Measurements from ENCODE around the gene FXR2. TPM values are rescaled to one million over a fixed set of nuclear protein-coding genes. Genes with fewer than 3 reads are reported as not detected.

The FXR2 gene
- total RNA-seq, 1 experiment from 2014 or later, result 40.5 TPM

- H3K27ac ChIP-seq (ENCODE audit: low read length), result no peak overlapping the region
- H3K4me2 ChIP-seq (ENCODE audit: low read depth, low read length, poor library complexity, severe bottlenecking), result no peak overlapping the region
- no peak overlapping the region for H3K9ac ChIP-seq (ENCODE audit: low read length)
- no peaks in the 10 kb centered on the region for H3K9me2 ChIP-seq (replicated peaks; ENCODE audit: insufficient read depth, low read length)
- no peaks in the 10 kb centered on the region for H4K20me1 ChIP-seq (ENCODE audit: insufficient read depth, low read depth, low read length)
- peaks cover 13% of the 10 kb centered on the region for H3K79me2 ChIP-seq (ENCODE audit: low read length)
- peaks cover 8% of the 10 kb centered on the region for H3K4me1 ChIP-seq (ENCODE audit: low read length)
- H3K9me3 ChIP-seq (ENCODE audit: low read length), result no peaks in the 10 kb centered on the region
- no peak overlapping the region for H2AFZ ChIP-seq (ENCODE audit: low read length)
- H3K36me3 ChIP-seq (ENCODE audit: insufficient read depth, low read length), result peaks cover 7% of the 10 kb centered on the region; the same call in 1 of the 2 replicates
- DNase-seq, result no peak
- no peaks in the 10 kb centered on the region for H3K27me3 ChIP-seq (ENCODE audit: low read length)
- no peak overlapping the region for H3K4me3 ChIP-seq (ENCODE audit: low read length)
Measured at GRCh38 chr17:7589204-7589868, 25.4 kb downstream of the FXR2 start.

- Histone ChIP-seq H3K36me3 (ENCODE audit: insufficient read depth, low read length) (peaks cover 7% of the 10 kb centered on the region; the same call in 1 of the 2 replicates), H3K9ac (ENCODE audit: low read length) (no peak overlapping the region), H2AFZ (ENCODE audit: low read length) (no peak overlapping the region), H4K20me1 (ENCODE audit: insufficient read depth, low read depth, low read length) (no peaks in the 10 kb centered on the region), H3K9me3 (ENCODE audit: low read length) (no peaks in the 10 kb centered on the region), H3K79me2 (ENCODE audit: low read length) (peaks cover 16% of the 10 kb centered on the region), H3K9me2 (replicated peaks; ENCODE audit: insufficient read depth, low read length) (no peaks in the 10 kb centered on the region), H3K4me3 (ENCODE audit: low read length) (no peak overlapping the region), H3K4me1 (ENCODE audit: low read length) (peaks cover 9% of the 10 kb centered on the region), H3K27me3 (ENCODE audit: low read length) (no peaks in the 10 kb centered on the region), H3K4me2 (ENCODE audit: low read depth, low read length, poor library complexity, severe bottlenecking) (no peak overlapping the region), H3K27ac (ENCODE audit: low read length) (no peak overlapping the region)
- no peak for DNase-seq
Measured at GRCh38 chr17:7588553-7589203, 26.0 kb downstream of the FXR2 start.

GRCh38 chr17:7587420-7588151 is 27.1 kb downstream of the FXR2 start:
- no peaks in the 10 kb centered on the region for H4K20me1 ChIP-seq (ENCODE audit: insufficient read depth, low read depth, low read length)
- no peaks in the 10 kb centered on the region for H3K9me2 ChIP-seq (replicated peaks; ENCODE audit: insufficient read depth, low read length)
- no peak for DNase-seq
- peaks cover 7% of the 10 kb centered on the region; the same call in 1 of the 2 replicates for H3K36me3 ChIP-seq (ENCODE audit: insufficient read depth, low read length)
- peaks cover 19% of the 10 kb centered on the region for H3K4me1 ChIP-seq (ENCODE audit: low read length)
- no peak overlapping the region for H3K4me3 ChIP-seq (ENCODE audit: low read length)
- no peak overlapping the region for H3K4me2 ChIP-seq (ENCODE audit: low read depth, low read length, poor library complexity, severe bottlenecking)
- H3K9ac ChIP-seq (ENCODE audit: low read length), result no peak overlapping the region
- no peak overlapping the region for H2AFZ ChIP-seq (ENCODE audit: low read length)
- peaks cover 16% of the 10 kb centered on the region for H3K79me2 ChIP-seq (ENCODE audit: low read length)
- H3K9me3 ChIP-seq (ENCODE audit: low read length), result no peaks in the 10 kb centered on the region
- H3K27me3 ChIP-seq (ENCODE audit: low read length), result no peaks in the 10 kb centered on the region
- no peak overlapping the region for H3K27ac ChIP-seq (ENCODE audit: low read length)

- H3K4me3 ChIP-seq (ENCODE audit: low read length), result no peak overlapping the region
- H4K20me1 ChIP-seq (ENCODE audit: insufficient read depth, low read depth, low read length), result no peaks in the 10 kb centered on the region
- peaks cover 16% of the 10 kb centered on the region for H3K79me2 ChIP-seq (ENCODE audit: low read length)
- no peak overlapping the region for H2AFZ ChIP-seq (ENCODE audit: low read length)
- H3K36me3 ChIP-seq (ENCODE audit: insufficient read depth, low read length), result peaks cover 3% of the 10 kb centered on the region; the same call in 1 of the 2 replicates
- H3K27me3 ChIP-seq (ENCODE audit: low read length), result no peaks in the 10 kb centered on the region
- peak; percentile 86 for DNase-seq
- H3K4me2 ChIP-seq (ENCODE audit: low read depth, low read length, poor library complexity, severe bottlenecking), result no peak overlapping the region
- no peaks in the 10 kb centered on the region for H3K9me2 ChIP-seq (replicated peaks; ENCODE audit: insufficient read depth, low read length)
- no peaks in the 10 kb centered on the region for H3K9me3 ChIP-seq (ENCODE audit: low read length)
- no peak overlapping the region for H3K9ac ChIP-seq (ENCODE audit: low read length)
- H3K27ac ChIP-seq (ENCODE audit: low read length), result no peak overlapping the region
- H3K4me1 ChIP-seq (ENCODE audit: low read length), result peaks cover 21% of the 10 kb centered on the region
Measured at GRCh38 chr17:7586673-7587419, 27.9 kb downstream of the FXR2 start.

- peak within 1 kb of the TSS; percentile 51; the same call in 1 of the 2 replicates for H2AFZ ChIP-seq (ENCODE audit: low read length)
- H3K9me2 ChIP-seq (replicated peaks; ENCODE audit: insufficient read depth, low read length), result no peaks in the 10 kb centered on the region
- peak within 1 kb of the TSS; percentile 89 for H3K27ac ChIP-seq (ENCODE audit: low read length)
- no peaks in the 10 kb centered on the region for H4K20me1 ChIP-seq (ENCODE audit: insufficient read depth, low read depth, low read length)
- peak within 1 kb of the TSS; percentile 94 for H3K4me2 ChIP-seq (ENCODE audit: low read depth, low read length, poor library complexity, severe bottlenecking)
- H3K9me3 ChIP-seq (ENCODE audit: low read length), result no peaks in the 10 kb centered on the region
- H3K9ac ChIP-seq (ENCODE audit: low read length), result peak within 1 kb of the TSS; percentile 87
- no peaks in the 10 kb centered on the region for H3K27me3 ChIP-seq (ENCODE audit: low read length)
- H3K79me2 ChIP-seq (ENCODE audit: low read length), result peaks cover 16% of the 10 kb centered on the region
- DNase-seq, result peak; percentile 98
- no peaks in the 10 kb centered on the region for H3K36me3 ChIP-seq (ENCODE audit: insufficient read depth, low read length)
- H3K4me1 ChIP-seq (ENCODE audit: low read length), result peaks cover 36% of the 10 kb centered on the region
- H3K4me3 ChIP-seq (ENCODE audit: low read length), result peak within 1 kb of the TSS; percentile 89
Measured at GRCh38 chr17:7583253-7584109, 31.2 kb downstream of the FXR2 start, which contains the start of gene MPDU1. Gene MPDU1 (plus strand): TSS chr17:7583852. CDS start chr17:7583863, 11 bp downstream.

- no peak for DNase-seq
- H3K4me1 ChIP-seq (ENCODE audit: low read length), result peaks cover 43% of the 10 kb centered on the region
- peak overlapping the region; percentile 94 for H3K4me2 ChIP-seq (ENCODE audit: low read depth, low read length, poor library complexity, severe bottlenecking)
- H3K27me3 ChIP-seq (ENCODE audit: low read length), result no peaks in the 10 kb centered on the region
- peaks cover 4% of the 10 kb centered on the region; the same call in 1 of the 2 replicates for H3K36me3 ChIP-seq (ENCODE audit: insufficient read depth, low read length)
- peak overlapping the region; percentile 87; the same call in 1 of the 2 replicates for H3K9ac ChIP-seq (ENCODE audit: low read length)
- peak overlapping the region; percentile 89; the same call in 1 of the 2 replicates for H3K4me3 ChIP-seq (ENCODE audit: low read length)
- H4K20me1 ChIP-seq (ENCODE audit: insufficient read depth, low read depth, low read length), result 0 out of 2 replicates have a peak, but pooled peaks cover 3% of the 10 kb centered on the region
- no peaks in the 10 kb centered on the region for H3K9me2 ChIP-seq (replicated peaks; ENCODE audit: insufficient read depth, low read length)
- H3K79me2 ChIP-seq (ENCODE audit: low read length), result peaks cover 16% of the 10 kb centered on the region
- H2AFZ ChIP-seq (ENCODE audit: low read length), result no peak overlapping the region
- H3K27ac ChIP-seq (ENCODE audit: low read length), result no peak overlapping the region; the same call in 1 of the 2 replicates
- H3K9me3 ChIP-seq (ENCODE audit: low read length), result no peaks in the 10 kb centered on the region
Measured at GRCh38 chr17:7582396-7583252, 32.1 kb downstream of the FXR2 start.

Measured in Karpas-422 (cell line).